Lower leg skin (tissue), 4 donors: ENCODE measurements around the gene THSD8. TPM values are rescaled to one million over a fixed set of nuclear protein-coding genes. Genes with fewer than 3 reads are reported as not detected.
"Not testable (repeated sequence)": the region's sequence is repeated elsewhere in the genome, so short reads cannot be mapped to it uniquely, and the experiment has no call there.

Source experiments
- DNase-seq, 2 donors: peaks; one replicate each; pipeline ENCODE4 v3.0.0-alpha.2; 2019; ENCODE audit warnings: low spot score in 2 of 2
- H3K4me3 ChIP-seq: fragments of 200-600 bp; sonication (generic); 2 replicates; pipeline ENCODE4 v1.5.1; 2017; ENCODE audit warnings: mild to moderate bottlenecking, low read depth; ENCODE audit not compliant: poor library complexity, severe bottlenecking
- POLR2A ChIP-seq, 2 donors: fragments of 450-650 bp; IDR thresholded peaks; one replicate each; pipeline ENCODE4 v1.6.1; 2016 to 2017; ENCODE audit warnings: antibody characterized with exemption in 2 of 2, mild to moderate bottlenecking in 1 of 2, moderate library complexity in 1 of 2
- WGBS, 2 donors: methylation state at CpG; one replicate each; pipeline ENCODE4 v1.1.5; 2018; 5-methylcytosine and 5-hydroxymethylcytosine counted together
- intact Hi-C: fragments of 100-400 bp; cut with DNase I; formaldehyde crosslinking; loops from one replicate; pipeline ENCODE4 v1.15.0; 2023; ENCODE audit warnings: low total_unique reads
- microRNA-seq, 2 donors: library from miRNA; unstranded; fragments of <30 nt; microRNA quantifications; one replicate each; pipeline ENCODE4, GENCODE V29; 2016; ENCODE audit warnings: borderline replicate concordance in 2 of 2, borderline number of aligned reads in 1 of 2
- total RNA-seq, 4 donors: library from RNA; depleted of rRNA; stranded (reverse); fragments of >200 nt; gene quantifications; one replicate each; pipeline ENCODE4 v1.1.0, GENCODE V29; 2016
- TF ChIP-seq, protein P1 (sequence below), 3 donors: fragments of 450-650 bp; IDR thresholded peaks; one replicate each; pipeline ENCODE4 v1.5.1; 2016; ENCODE audit warnings: antibody characterized with exemption in 3 of 3, mild to moderate bottlenecking in 3 of 3, moderate library complexity in 2 of 3

THSD8 gene
- total RNA-seq, 4 donors from 2014 or later, result 1.6 TPM; not detected in 3

- no peak for DNase-seq
- no peak overlapping the region for H3K4me3 ChIP-seq
- TF ChIP-seq, protein P1, sequence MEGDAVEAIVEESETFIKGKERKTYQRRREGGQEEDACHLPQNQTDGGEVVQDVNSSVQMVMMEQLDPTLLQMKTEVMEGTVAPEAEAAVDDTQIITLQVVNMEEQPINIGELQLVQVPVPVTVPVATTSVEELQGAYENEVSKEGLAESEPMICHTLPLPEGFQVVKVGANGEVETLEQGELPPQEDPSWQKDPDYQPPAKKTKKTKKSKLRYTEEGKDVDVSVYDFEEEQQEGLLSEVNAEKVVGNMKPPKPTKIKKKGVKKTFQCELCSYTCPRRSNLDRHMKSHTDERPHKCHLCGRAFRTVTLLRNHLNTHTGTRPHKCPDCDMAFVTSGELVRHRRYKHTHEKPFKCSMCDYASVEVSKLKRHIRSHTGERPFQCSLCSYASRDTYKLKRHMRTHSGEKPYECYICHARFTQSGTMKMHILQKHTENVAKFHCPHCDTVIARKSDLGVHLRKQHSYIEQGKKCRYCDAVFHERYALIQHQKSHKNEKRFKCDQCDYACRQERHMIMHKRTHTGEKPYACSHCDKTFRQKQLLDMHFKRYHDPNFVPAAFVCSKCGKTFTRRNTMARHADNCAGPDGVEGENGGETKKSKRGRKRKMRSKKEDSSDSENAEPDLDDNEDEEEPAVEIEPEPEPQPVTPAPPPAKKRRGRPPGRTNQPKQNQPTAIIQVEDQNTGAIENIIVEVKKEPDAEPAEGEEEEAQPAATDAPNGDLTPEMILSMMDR (IDR thresholded peaks at IDR 0.05), result no peak
- no peak for TF ChIP-seq POLR2A (IDR thresholded peaks at IDR 0.05)
- intact Hi-C loops, result loop anchor here (5.0 kb wide), 1 partner anchor 77 kb away; no protein-coding TSS in a partner anchor
- WGBS, 2 donors, result 80 to 87% methylated on average over 3 of the region's 3 CpGs
Measured at GRCh38 chr19:12843999-12844732, 42.3 kb downstream of the THSD8 start.

DNA sequence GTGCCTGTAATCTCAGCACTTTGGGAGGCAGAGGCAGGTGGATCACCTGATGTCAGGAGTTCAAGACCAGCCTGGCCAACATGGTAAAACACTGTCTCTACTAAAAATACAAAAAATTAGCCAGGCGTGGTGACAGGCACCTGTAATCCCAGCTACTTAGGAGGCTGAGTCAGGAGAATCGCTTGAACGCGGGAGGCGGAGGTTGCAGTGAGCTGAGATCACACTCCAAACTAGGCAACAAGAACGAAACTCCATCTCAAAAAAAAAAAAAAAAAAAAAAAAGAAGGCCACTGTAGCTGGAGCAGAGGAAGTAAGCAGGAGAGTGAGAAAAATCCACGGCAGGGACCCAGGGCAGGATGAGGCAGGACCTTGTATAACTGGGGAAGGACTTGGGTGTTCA is 44.7 kb downstream of the THSD8 start:
- H3K4me3 ChIP-seq, DNase-seq, intact Hi-C loops: not testable (repeated sequence)
- WGBS, 2 donors, result 76 to 84% methylated on average over 6 to 7 of the region's 7 CpGs

GRCh38 chr19:12847159-12848139 is 45.6 kb downstream of the THSD8 start:
- intact Hi-C loops, result no loop called here
- no peak for TF ChIP-seq POLR2A (IDR thresholded peaks at IDR 0.05)
- TF ChIP-seq, protein P1 (IDR thresholded peaks at IDR 0.05), result peak in 1 of 3 donors; percentile 97
- no peak overlapping the region for H3K4me3 ChIP-seq
- peak; percentile 67 to 96 for DNase-seq
- 15 to 21% methylated on average over 26 to 60 of the region's 69 CpGs for WGBS, 2 donors

Small RNA genes lying within 50 kb of the gene (microRNA-seq; reads per million reads assigned to microRNA genes)
- gene MIR5684 (0 reads per million in 2 donors), gene MIR6794 (0 reads per million in 2 donors)

Other genes with a start within 250 kb of the THSD8 start
- 1 to 10 TPM; 5.0 to 7.3 (median 6.7) TPM for gene ZNF490, start 191.3 kb upstream of the THSD8 start, total RNA-seq
- 10 to 100 TPM; 18.6 to 31.1 (median 22.5) TPM for gene ZNF791, start 191.1 kb upstream of the THSD8 start, total RNA-seq
- 10 to 100 TPM; 52.8 to 83.0 (median 74.9) TPM for gene MAN2B1, start 135.3 kb upstream of the THSD8 start, total RNA-seq
- 10 to 100 TPM; 15.3 to 23.7 (median 19.3) TPM for gene WDR83, start 135.3 kb upstream of the THSD8 start, total RNA-seq
- 100 to 1,000 TPM; 101 to 218 (median 159) TPM for gene DHPS, start 120.2 kb upstream of the THSD8 start, total RNA-seq
- not detected for gene GNG14, start 114.1 kb upstream of the THSD8 start, total RNA-seq
- 10 to 100 TPM in 3 of 4 donors, 1 to 10 TPM in 1; 7.2 to 21.4 (median 13.1) TPM for gene FBXW9, start 105.4 kb upstream of the THSD8 start, total RNA-seq
- gene TNPO2, start 78.1 kb upstream of the THSD8 start, total RNA-seq, result 100 to 1,000 TPM in 1 of 4 donors, 10 to 100 TPM in 3; 58.3 to 160 (median 89.9) TPM
- 100 to 1,000 TPM; 358 to 439 (median 390) TPM for gene TRIR, start 67.4 kb upstream of the THSD8 start, total RNA-seq
- 10 to 100 TPM; 43.2 to 63.2 (median 53.4) TPM for gene GET3, start 64.6 kb upstream of the THSD8 start, total RNA-seq
- gene BEST2, start 50.3 kb upstream of the THSD8 start, total RNA-seq, result 100 to 1,000 TPM in 2 of 4 donors, 10 to 100 TPM in 2; 58.3 to 116 (median 85.5) TPM
- 100 to 1,000 TPM in 1 of 4 donors, 10 to 100 TPM in 3; 49.9 to 122 (median 65.8) TPM for gene HOOK2, start 26.5 kb upstream of the THSD8 start, total RNA-seq
- gene JUNB, start 10.6 kb upstream of the THSD8 start, total RNA-seq, result 1,000 to 10,000 TPM in 1 of 4 donors, 100 to 1,000 TPM in 3; 608 to 1,091 (median 870) TPM
- 100 to 1,000 TPM; 266 to 459 (median 327) TPM for gene PRDX2, start 269 bp upstream of the THSD8 start, total RNA-seq
- 1 to 10 TPM; 3.3 to 7.8 (median 5.9) TPM for gene RNASEH2A, start 4.5 kb downstream of the THSD8 start, total RNA-seq
- not detected for gene RTBDN, start 32.5 kb downstream of the THSD8 start, total RNA-seq
- gene MAST1, start 36.4 kb downstream of the THSD8 start, total RNA-seq, result 10 to 100 TPM in 2 of 4 donors, 1 to 10 TPM in 2; 5.9 to 20.8 (median 10.3) TPM
- gene DNASE2, start 79.4 kb downstream of the THSD8 start, total RNA-seq, result 10 to 100 TPM; 31.8 to 50.6 (median 36.6) TPM
- under 1 TPM in 1 of 4 donors, not detected in 3; 0.13 TPM for gene KLF1, start 85.1 kb downstream of the THSD8 start, total RNA-seq
- 10 to 100 TPM; 19.2 to 39.5 (median 24.6) TPM for gene GCDH, start 89.1 kb downstream of the THSD8 start, total RNA-seq
- gene SYCE2, start 117.2 kb downstream of the THSD8 start, total RNA-seq, result under 1 TPM in 1 of 4 donors, not detected in 3; 0.26 TPM
- gene FARSA, start 131.6 kb downstream of the THSD8 start, total RNA-seq, result 10 to 100 TPM; 45.9 to 71.4 (median 55.9) TPM
- gene CALR, start 136.5 kb downstream of the THSD8 start, total RNA-seq, result 100 to 1,000 TPM; 171 to 350 (median 229) TPM
- 100 to 1,000 TPM; 101 to 128 (median 105) TPM for gene RAD23A, start 143.8 kb downstream of the THSD8 start, total RNA-seq
- 10 to 100 TPM; 21.8 to 42.3 (median 29.7) TPM for gene GADD45GIP1, start 155.2 kb downstream of the THSD8 start, total RNA-seq
- gene DAND5, start 167.5 kb downstream of the THSD8 start, total RNA-seq, result under 1 TPM in 1 of 4 donors, not detected in 3; 0.32 TPM
- 100 to 1,000 TPM; 119 to 177 (median 136) TPM for gene NFIX, start 193.4 kb downstream of the THSD8 start, total RNA-seq